ENCODE data around the gene CEL. TPM values are rescaled to one million over a fixed set of nuclear protein-coding genes. Genes with fewer than 3 reads are reported as not detected.
"Not testable (repeated sequence)": the region's sequence is repeated elsewhere in the genome, so short reads cannot be mapped to it uniquely, and the experiment has no call there.

Gene CEL
- polyA plus RNA-seq (ENCODE audit: insufficient read length in 10 of 10) = 1 to 10 TPM; 1.1 to 2.4 (median 1.6) TPM
- long read RNA-seq, donor 1 = 0 reads
- long read RNA-seq, donor 2 = 0 reads
- long read RNA-seq, donor 3 = 0 reads
- long read RNA-seq, donor 4 = 0 reads
- long read RNA-seq, donor 5 = 0 reads
- long read RNA-seq, donor 6 = 0 reads
- long read RNA-seq, donor 7 = 0 reads
- long read RNA-seq, donor 8 = 0 reads
- long read RNA-seq, donor 9 = 0 reads

DNA sequence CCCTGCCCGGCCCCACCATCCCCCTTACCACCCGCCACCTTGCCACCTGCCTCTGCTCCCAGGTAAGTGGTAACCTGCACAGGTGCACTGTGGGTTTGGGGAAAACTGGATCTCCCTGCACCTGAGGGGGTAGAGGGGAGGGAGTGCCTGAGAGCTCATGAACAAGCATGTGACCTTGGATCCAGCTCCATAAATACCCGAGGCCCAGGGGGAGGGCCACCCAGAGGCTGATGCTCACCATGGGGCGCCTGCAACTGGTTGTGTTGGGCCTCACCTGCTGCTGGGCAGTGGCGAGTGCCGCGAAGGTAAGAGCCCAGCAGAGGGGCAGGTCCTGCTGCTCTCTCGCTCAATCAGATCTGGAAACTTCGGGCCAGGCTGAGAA, at the start of gene CEL:
TSS of gene CEL (plus strand) at position 218 of the 382 bp plus-strand sequence. CDS start at position 240, 22 bp downstream.
- DNase-seq = not testable (repeated sequence)

GRCh38 chr9:133014696-133015095, 47.1 kb upstream of the CEL start:
- no peak for DNase-seq

- DNase-seq = peak in 1 of 3 donors; percentile 8
Observed at GRCh38 chr9:133023117-133023890, 38.5 kb upstream of the CEL start.

GRCh38 chr9:133026426-133026825, 35.4 kb upstream of the CEL start:
- DNase-seq = no peak

GRCh38 chr9:133027134-133027533, 34.6 kb upstream of the CEL start:
- DNase-seq = no peak

DNA sequence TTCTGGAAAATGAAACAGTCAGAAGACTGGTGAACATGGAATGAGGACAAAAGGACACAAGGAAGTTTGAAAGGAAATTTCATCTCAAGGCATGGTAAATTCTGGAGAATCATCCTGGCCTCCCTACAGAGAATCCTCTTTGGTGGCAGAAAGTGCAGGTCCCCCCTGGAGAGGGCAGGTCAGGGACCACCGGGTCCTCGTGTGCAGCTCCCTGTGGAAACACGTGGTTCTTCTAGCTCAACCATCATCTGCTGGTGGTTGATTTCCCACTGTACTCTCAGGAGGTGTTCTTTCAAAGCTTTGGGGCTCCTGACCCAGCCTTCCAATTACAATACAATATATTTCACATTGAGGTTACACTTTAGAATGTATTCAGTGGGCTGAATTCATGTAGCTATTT, 33.6 kb upstream of the CEL start:
- DNase-seq = no peak

DNA sequence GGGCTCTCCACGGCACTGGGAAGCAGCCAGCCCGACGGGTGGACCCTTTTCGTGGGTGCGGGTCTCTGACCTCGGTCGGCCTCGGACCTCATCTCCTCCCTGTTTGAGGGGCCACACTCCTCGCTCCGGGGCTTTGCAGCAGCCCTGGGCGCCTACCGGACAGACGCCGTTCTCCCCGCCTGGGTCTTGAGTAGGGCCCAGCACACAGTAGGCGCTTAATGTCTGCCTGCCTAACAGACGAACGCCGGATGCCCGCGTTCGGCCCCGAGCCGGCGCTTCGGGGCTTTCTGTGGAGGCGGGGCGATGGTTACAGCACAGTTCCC, 31.8 kb upstream of the CEL start:
- DNase-seq = no peak

- DNase-seq = peak; percentile 97 to 100 (median 98)
Observed at GRCh38 chr9:133030317-133031129, 31.3 kb upstream of the CEL start, which contains the start of gene GTF3C5. Gene GTF3C5, plus strand, starts transcription at chr9:133030997. Its CDS starts 15 bp downstream, at chr9:133031012.

DNA sequence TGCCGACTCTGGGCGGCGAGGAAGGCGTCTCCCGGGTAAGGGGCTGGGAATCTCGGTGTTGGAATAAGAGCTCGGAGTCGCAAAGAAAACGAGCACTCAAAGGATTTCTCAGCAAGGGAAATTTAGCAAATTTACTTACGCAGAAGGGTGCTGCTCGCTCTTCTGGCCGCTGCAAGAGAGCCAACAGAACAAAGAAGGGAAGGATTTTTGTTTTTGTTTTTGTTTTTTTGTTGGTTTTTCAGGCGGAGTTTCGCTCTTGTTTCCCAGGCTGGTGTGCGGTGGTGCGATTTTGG, 30.7 kb upstream of the CEL start:
- no peak for DNase-seq

GRCh38 chr9:133031496-133031911, 30.3 kb upstream of the CEL start:
- no peak for DNase-seq

DNA sequence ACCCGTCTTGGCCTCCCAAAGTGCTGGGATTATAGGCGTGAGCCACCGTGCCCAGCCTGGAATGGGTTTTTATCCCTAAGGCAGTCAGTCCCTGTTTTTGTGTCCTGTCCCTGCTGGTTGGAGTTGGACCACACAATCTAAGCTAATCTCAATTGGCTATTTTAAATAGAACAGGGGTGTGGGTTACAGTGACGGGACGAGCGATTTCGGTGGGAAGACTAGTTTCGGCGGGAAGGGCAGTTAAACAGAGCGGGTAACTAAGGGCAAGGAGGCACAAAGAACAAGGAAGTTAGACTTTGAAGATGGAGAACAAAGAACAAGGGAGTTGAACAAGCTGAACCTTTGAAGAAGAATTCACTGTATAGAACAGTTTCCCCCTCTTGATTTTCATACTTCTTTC, 29.6 kb upstream of the CEL start:
- DNase-seq = no peak

DNA sequence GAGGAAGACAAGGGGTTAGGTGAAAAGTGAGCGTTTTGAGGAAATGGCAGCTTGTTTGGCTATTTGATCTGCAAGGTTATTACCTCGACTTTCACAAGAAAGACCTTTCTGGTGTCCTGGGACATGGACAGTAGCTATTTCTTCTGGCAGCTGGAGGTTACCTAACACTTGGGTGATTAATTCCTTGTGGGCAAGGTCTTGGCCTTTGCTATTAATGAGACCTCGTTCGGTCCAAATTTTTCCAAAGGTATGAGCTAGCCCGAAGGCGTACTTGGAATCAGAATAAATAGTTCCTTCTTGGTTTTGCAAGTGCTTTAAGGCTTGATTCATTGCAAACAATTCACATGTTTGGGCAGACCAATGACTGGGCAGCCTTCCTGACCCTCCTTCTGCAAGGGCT, 26.1 kb upstream of the CEL start:
- DNase-seq = no peak

DNA sequence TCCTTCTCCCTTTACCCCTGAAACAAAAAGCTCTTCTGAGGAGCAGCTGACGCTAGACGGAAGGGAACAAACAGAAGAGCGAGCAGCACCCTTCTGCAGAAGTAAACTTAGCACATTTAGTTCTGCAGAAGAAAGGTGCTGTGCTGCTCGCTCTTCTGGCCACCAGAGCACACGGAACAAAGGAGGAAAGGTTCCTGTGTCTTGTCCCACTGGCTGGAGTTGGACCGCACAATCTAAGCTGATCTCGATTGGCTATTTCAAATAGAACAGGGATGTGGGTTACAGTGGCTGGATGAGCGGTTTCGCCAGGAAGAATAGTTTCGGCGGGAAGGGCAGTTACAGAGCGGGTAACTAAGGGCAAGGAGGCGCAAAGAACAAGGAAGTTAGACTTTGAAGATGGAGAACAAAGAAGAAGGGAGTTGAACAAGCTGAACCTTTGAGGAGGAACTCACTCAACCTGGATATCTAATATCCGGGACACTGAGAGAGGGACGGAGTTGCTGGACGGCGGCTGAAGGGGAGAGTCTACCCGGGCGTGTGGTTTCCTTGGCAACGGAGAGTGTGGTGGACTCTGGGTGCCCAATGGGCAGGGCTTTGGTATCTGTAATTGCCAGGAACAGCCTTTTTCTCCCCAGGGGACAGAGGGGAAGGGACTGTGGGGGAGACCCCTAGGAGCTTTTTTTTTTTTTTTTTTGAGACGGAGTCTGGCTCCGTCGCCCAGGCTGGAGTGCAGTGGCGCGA, 23.8 kb upstream of the CEL start:
- DNase-seq = no peak

DNA sequence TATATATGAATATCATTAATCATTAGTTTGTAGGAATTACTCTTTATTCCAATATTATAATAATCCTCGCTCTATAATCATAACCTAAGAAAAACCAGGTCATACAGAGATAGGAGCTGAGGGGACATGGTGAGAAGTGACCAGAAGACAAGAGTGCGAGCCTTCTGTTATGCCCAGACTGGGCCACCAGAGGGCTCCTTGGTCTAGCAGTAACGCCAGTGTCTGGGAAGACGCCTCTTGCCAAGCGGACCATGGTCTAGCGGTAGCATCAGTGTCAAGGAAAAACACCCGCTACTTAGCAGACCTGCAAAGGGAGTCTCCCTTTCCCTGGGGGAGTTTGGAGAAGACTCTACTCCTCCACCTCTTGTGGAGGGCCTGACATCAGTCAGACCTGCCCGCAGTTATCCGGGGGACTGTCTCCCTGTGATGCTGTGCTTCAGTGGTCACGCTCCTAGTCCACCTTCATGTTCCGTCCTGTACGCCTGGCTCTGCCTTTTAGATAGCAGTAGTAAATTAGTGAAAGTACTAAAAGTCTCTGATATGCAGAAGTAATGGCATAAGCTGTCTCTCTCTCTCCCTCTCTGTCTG, 20.8 kb upstream of the CEL start:
- not testable (repeated sequence) for DNase-seq

DNA sequence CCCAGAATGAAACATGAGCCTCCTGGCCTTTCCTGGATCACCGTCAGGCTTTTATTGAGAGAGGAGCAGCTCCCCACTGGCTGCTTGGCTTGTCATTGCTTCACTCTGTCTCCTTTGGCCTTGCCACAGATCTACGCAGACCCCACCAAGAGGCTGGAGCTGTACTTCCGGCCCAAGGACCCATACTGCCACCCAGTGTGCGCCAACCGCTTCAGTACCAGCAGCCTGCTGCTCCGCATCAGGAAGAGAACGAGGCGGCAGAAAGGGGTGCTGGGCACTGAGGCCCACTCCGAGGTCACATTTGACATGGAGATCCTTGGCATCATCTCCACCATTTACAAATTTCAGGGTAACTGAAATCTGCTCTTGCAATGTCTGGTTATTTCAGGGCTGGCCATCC, 19.8 kb upstream of the CEL start:
- DNase-seq = no peak

- DNase-seq = no peak
Observed at GRCh38 chr9:133042676-133043075, 19.1 kb upstream of the CEL start.

- DNase-seq = no peak
Observed at GRCh38 chr9:133043449-133044035, 18.2 kb upstream of the CEL start.

DNA sequence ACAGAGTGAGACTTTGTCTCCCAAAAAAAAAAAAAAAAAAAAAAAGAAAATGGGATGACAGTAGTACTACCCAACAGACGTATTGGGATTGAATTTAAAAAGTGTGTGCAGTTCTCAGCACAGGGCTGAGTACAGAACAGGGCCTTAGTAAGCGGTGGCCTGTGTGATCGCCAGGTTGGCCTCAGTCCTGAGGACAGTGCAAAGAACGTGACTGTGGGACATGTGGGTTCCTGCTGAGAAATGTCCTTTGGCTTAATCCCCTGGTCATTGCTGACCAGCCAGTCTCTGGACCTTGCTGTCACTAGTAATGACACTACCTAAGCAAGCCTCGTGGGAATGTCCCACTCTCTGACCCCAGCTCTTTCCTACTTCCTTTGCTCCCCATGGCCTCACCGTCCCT, 17.7 kb upstream of the CEL start:
- DNase-seq = no peak

GRCh38 chr9:133044661-133045060, 17.1 kb upstream of the CEL start:
- DNase-seq = no peak

DNA sequence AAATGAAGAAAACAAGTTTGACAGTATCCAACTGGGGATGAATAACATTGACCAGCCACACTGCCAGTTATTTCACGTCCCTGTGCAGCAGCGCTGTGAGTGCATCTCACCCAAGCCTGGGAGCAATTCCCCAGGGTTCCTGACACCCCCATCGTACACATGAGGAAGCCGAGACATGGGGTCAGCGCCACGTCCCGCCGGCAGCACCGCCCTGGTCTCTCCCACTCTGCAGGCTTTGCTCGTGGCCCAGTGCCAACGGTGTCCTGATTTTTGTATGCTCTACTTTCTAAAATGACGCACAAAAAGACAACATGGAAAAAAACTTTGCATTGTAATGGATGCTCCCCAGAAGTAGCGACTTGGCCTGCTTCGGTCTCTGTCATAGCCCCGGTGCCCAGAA, 16.6 kb upstream of the CEL start:
- no peak for DNase-seq

DNA sequence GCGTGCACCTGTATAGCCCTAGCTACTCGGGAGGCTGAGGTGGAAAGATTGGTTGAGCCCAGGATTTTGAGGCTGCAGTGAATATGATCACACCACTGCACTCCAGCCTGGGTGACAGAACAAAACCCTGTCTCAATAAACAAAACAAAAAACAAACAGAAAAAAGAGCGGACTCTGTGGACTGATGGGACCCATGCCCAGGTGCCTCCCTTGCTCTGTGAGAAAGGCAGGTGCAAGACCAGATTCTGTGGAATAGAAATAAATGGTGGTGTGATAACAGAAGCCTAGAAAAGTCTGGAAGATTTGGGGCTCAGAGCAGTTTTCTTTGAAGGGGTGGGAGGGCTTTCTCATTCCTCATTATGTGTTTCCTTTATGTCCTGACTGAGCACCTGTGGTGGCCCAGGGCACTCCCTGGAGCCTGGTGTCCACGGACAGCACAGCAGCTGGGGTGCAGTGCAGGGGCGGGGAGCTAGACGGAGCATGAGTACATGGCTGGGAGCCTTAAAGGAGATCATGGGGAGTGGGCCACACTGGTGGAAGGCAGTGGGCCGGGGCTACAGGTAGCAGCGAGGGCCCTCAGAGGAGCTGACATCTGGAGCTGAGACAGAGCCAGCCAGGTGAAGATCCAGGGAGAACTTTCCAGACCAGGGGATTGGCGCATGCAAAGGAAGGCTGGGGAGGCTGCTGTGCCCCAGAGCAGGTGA, 15.4 kb upstream of the CEL start:
- DNase-seq = no peak

All from muscle of back (tissue), 13 donors.